BE2C (cell line): Measurements from ENCODE around the gene CDH1.

ENCODE experiments used
- DNase-seq: peaks from one replicate; pipeline ENCODE4 v3.0.0-alpha.2; 2020
- H3K27me3 ChIP-seq: fragments of 250-450 bp; sonication (Bioruptor Pico); 2 replicates; pipeline ENCODE4 v1.5.1; 2020; ENCODE audit warnings: mild to moderate bottlenecking
- H3K36me3 ChIP-seq: fragments of 250-450 bp; sonication (Bioruptor Pico); 2 replicates; pipeline ENCODE4 v1.5.1; 2020; ENCODE audit warnings: mild to moderate bottlenecking
- H3K4me1 ChIP-seq: fragments of 250-450 bp; sonication (Bioruptor Pico); 2 replicates; pipeline ENCODE4 v1.5.1; 2020
- H3K4me3 ChIP-seq: 2 replicates; pipeline ENCODE4 v1.5.1; 2011; ENCODE audit warnings: low read depth, low read length
- H3K9me3 ChIP-seq: fragments of 250-450 bp; sonication (Bioruptor Pico); 2 replicates; pipeline ENCODE4 v1.5.1; 2020
- CTCF ChIP-seq: IDR thresholded peaks from 2 replicates; pipeline ENCODE4 v1.5.1; 2012; ENCODE audit warnings: mild to moderate bottlenecking, low read depth, low read length

Gene CDH1

DNA sequence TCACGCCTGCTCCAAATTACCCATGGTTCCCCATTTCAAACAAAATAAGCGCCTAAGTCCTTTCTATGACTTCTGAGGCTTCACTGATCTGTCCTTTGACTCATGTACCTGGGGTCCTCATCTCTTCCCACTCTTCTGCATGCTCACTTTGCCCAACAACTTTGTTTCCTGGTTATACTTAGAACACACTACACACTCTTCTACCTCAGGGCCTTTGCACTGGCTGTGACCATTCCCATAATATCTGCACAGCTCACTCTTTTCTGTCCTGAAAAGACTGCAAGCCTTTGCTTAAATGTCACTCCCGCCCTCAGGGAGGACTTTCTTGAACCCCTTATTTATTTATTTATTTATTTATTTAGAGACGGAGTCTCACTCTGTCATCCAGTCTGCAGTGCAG lies 14.1 kb downstream of the CDH1 start:
- Histone ChIP-seq H3K27me3 (no peaks in the 10 kb centered on the region), H3K4me1 (no peaks in the 10 kb centered on the region), H3K9me3 (no peaks in the 10 kb centered on the region), H3K36me3 (no peaks in the 10 kb centered on the region), H3K4me3 (no peak overlapping the region)
- no peak for TF ChIP-seq CTCF
- DNase-seq, result no peak

- H3K36me3 ChIP-seq, result no peaks in the 10 kb centered on the region
- no peaks in the 10 kb centered on the region for H3K4me1 ChIP-seq
- H3K27me3 ChIP-seq, result no peaks in the 10 kb centered on the region
- no peak overlapping the region for H3K4me3 ChIP-seq
- TF ChIP-seq CTCF, result no peak
- no peak for DNase-seq
- H3K9me3 ChIP-seq, result no peaks in the 10 kb centered on the region
These were observed 15.5 kb downstream of the CDH1 start for GRCh38 chr16:68752602-68753001.

- no peak for DNase-seq
- no peaks in the 10 kb centered on the region for H3K4me1 ChIP-seq
- H3K9me3 ChIP-seq, result no peaks in the 10 kb centered on the region
- no peak for TF ChIP-seq CTCF
- H3K36me3 ChIP-seq, result no peaks in the 10 kb centered on the region
- no peak overlapping the region for H3K4me3 ChIP-seq
- H3K27me3 ChIP-seq, result no peaks in the 10 kb centered on the region
These were observed 17.1 kb downstream of the CDH1 start for GRCh38 chr16:68754084-68754792.

DNA sequence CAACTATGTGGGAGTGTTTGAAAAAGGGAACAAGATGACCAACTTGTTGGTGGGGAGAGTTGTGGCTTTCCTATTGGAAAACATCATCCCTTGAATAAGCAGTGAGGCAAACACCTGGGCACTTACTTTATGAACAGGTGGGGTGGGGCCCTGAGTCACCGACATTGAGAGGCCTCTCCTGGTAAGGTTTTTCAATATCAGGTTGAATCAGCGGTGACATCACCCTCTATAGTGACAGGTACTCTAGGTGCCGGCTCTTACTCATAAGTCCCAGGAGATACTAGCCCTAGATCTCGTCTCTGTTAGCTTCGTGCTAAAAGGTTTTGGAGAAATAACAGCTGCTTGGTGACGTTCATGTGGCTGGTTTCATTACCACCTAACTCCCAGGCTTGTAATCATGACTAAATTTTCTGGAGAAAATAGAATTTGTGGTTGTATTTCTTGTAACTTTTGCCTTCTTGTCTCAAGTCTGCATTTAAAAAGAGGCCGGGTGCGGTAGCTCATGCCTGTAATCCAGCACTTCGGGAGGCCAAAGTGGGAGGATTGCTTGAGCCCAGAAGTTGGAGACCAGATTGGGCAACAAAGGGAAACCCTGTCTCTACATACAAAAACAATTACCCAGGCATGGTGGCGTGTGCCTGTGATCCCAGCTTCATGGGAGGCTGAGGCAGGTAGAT lies 19.3 kb downstream of the CDH1 start:
- Histone ChIP-seq H3K36me3 (no peaks in the 10 kb centered on the region), H3K9me3 (no peaks in the 10 kb centered on the region), H3K4me1 (no peaks in the 10 kb centered on the region), H3K27me3 (no peaks in the 10 kb centered on the region), H3K4me3 (no peak overlapping the region)
- no peak for DNase-seq
- TF ChIP-seq CTCF, result no peak

DNA sequence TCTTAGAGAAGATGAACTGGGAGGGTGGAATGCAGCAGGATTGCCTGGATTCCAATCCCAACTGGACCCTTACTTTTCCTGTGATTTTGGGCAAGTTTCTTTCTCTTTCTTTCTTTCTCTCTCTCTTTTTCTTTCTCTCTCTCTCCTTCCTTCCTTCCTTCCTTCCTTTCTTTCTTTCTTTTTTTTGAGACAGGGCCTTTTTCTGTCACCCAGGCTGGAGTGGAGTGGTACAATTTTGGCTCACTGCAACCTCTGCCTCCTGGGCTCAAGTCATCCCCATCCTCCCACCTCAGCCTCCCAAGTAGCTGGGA lies 20.5 kb downstream of the CDH1 start:
- Histone ChIP-seq H3K4me1 (no peaks in the 10 kb centered on the region), H3K4me3 (no peak overlapping the region), H3K36me3 (no peaks in the 10 kb centered on the region), H3K9me3 (no peaks in the 10 kb centered on the region), H3K27me3 (no peaks in the 10 kb centered on the region)
- no peak for DNase-seq
- no peak for TF ChIP-seq CTCF

GRCh38 chr16:68759062-68759461 lies 22.0 kb downstream of the CDH1 start:
- H3K36me3 ChIP-seq, result no peaks in the 10 kb centered on the region
- TF ChIP-seq CTCF, result no peak
- H3K27me3 ChIP-seq, result no peaks in the 10 kb centered on the region
- H3K9me3 ChIP-seq, result no peaks in the 10 kb centered on the region
- no peaks in the 10 kb centered on the region for H3K4me1 ChIP-seq
- H3K4me3 ChIP-seq, result no peak overlapping the region
- no peak for DNase-seq
